Stimulated activated CD4-positive, alpha-beta T cell treated with anti-CD3 and anti-CD28 coated beads, Interleukin-15, amount 100 ng/mL, for 24 hours (primary cell): ENCODE results near the gene CRLF2.
A peak's percentile ranks its signal among the peaks of the same experiment; 100 is the strongest.
"Not testable (repeated sequence)": the region's sequence is repeated elsewhere in the genome, so short reads cannot be mapped to it uniquely, and the experiment has no call there.

Experiments used
- DNase-seq: peaks from one replicate; pipeline ENCODE4 v3.0.0-alpha.2; 2020

Gene CRLF2

GRCh38 chrX:1213971-1214370, 1.5 kb upstream of the CRLF2 start:
- no peak for DNase-seq

GRCh38 chrX:1210844-1211243, 1.6 kb downstream of the CRLF2 start:
- no peak for DNase-seq

GRCh38 chrX:1207496-1208025, 4.9 kb downstream of the CRLF2 start:
- peak; percentile 7 for DNase-seq

DNA sequence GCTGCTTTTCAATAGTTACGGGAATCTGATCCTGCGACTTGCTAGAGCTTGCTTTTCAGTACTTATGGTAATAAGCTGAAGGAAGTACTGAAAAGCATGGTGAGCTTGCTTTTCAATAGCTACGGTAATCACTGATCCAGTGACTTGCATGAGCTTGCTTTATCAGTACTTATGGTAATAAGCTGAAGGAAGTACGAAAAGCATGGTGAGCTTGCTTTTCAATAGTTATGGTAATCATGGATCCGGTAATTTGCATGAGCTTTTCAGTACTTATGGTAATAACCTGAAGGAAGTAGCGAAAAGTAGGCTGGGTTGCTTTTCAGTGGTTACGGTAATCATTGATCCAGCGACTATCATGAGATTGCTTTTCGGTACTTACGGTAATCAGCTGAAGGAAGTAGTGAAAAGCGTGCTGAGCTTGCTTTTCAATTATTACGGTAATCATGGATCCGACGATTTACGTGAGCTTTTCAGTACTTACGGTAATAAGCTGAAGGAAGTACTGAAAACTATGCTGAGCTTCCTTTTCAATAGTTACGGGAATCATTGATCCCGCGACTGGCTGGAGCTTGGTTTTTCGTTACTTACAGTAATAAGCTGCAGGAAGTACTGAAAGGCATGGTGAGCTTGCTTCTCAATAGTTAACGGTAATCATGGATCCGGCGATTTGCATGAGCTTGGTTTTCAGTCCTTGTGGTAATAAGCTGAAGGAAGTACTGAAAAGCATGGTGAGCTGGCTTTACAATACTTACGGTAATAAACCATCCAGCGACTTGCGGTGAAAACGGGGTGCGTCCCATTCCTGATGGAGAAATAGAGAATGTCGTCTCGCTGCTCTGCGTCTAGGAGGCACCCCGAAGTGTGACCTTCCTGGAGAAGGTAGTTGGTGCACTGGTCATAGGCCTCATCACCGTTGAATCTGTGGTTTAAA, 6.5 kb downstream of the CRLF2 start:
- peak; percentile 31 for DNase-seq

- no peak for DNase-seq
Measured at GRCh38 chrX:1202251-1202650, 10.2 kb downstream of the CRLF2 start.

DNA sequence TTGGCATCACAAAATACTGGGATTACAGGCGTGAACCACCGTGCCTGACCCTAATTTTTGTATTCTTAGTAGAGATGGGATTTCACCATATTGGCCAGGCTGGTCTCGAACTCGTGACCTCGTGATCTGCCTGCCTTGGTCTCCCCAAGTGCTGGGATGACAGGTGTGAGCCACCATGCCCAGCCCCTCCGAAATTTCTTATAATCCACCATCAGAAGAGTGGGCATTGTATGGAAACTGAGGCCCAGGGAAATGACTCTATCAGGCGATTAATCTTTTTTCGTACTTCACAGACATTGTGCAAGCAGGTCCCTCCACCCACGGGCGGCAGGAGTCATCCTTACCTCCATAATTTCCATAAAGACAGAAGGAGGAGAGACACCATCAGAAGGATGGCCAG, 16.0 kb downstream of the CRLF2 start:
- no peak for DNase-seq

- not testable (repeated sequence) for DNase-seq
Measured at GRCh38 chrX:1192196-1192595, 20.3 kb downstream of the CRLF2 start.

- DNase-seq = no peak
Measured at GRCh38 chrX:1190596-1191145, 21.8 kb downstream of the CRLF2 start.

GRCh38 chrX:1185561-1185960, 26.9 kb downstream of the CRLF2 start:
- DNase-seq = peak; percentile 24

GRCh38 chrX:1182211-1182610, 30.2 kb downstream of the CRLF2 start:
- no peak for DNase-seq

DNA sequence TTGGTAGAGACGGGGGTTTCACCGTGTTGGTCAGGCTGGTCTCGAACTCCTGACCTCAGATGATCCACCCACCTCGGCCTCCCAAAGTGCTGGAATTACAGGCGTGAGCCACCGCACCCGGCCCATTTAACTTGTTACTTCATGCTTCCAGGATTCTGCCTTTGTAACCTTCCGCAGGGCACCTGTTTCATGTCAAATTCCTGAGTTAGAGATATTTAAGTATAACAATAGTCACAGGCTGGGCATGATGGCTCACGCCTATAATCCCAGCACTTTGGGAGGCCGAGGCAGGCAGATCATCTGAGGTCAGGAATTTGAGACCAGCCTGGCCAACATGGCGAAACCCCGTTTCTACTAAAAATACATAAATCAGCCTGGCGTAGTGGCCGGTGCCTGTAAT, 30.8 kb downstream of the CRLF2 start:
- not testable (repeated sequence) for DNase-seq

DNA sequence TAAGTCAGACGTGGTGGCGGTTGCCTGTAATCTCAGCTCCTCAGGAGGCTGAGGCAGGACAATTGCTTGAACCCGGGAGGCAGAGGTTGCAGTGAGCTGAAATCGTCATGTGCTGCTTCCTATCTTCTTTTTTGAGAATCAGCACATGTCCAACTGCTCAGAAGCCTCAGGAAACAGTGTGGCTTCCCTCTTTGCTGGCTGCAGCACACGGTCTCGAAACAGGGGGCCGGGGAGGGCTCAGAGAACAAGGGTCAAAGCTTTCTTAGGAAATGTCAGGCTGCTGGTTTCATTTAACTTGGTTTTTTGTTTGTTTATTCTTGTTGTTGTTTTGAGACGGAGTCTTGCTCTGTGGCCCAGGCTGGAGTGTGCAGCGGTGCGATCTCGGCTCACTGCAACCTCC, 31.3 kb downstream of the CRLF2 start:
- no peak for DNase-seq

GRCh38 chrX:1178580-1179057, 33.8 kb downstream of the CRLF2 start:
- peak; percentile 43 for DNase-seq

- peak; percentile 30 for DNase-seq
Measured at GRCh38 chrX:1176531-1177320, 35.7 kb downstream of the CRLF2 start.

DNA sequence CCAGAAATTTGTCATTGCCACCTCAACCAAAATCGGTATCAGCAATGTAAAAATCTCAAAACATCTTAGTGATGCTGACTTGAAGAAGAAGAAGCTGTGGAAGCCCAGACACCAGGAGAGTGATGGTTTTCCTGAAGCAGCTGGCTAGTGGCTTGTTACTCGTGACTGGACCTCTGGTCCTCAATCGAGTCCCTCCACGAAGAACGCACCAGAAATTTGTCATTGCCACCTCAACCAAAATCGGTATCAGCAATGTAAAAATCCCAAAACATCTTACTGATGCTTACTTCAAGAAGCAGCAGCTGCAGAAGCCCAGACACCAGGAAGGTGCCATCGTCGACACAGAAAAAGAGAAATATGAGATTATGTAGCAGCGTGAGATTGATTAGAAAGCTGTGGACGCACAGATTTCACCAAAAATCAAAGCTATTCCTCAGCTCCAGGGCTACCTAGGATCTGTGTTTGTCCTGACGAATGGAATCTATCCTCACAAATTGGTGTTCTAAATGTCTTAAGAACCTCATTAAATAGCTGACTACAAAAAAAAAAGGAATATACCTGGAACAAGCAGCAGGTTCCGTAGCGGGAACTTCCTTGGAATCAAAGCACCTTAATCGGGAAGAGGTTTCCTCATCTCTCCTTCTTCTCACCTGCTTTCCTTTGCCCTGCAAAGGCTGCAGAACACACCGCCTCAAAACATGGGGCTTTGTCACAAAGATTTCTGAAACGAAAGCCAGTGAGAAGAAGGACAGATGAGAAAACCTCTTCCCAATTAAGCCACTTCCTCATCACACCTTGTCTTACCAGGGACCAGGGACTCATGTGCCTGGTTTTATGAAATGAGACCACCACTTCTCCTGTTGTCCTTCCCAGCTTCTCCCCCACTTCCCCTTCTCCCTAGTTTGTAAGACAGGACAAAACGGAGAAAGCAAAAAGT, 37.6 kb downstream of the CRLF2 start:
- DNase-seq = not testable (repeated sequence)

- not testable (repeated sequence) for DNase-seq
Measured at GRCh38 chrX:1173435-1173834, 39.0 kb downstream of the CRLF2 start.

- no peak for DNase-seq
Measured at GRCh38 chrX:1172496-1172895, 40.0 kb downstream of the CRLF2 start.

GRCh38 chrX:1171915-1172314, 40.5 kb downstream of the CRLF2 start:
- not testable (repeated sequence) for DNase-seq

DNA sequence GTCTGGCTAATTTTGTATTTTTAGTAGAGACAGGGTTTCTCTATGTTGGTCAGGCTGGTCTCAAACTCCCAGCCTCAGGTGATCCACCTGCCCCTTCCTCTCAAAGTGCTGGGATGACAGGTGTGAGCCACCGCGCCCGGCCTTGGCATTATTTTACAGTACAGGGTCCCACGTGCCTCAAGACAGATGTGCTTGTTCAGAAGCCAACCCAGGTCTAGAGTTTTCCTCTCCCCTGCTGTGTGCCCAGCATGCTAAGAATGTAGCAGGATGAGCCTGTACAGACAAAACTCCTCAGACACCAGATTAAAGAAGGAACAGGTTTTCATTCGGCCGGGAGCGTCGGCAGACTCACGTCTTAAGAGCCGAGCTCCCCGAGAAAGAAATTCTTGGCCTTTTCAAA, 42.2 kb downstream of the CRLF2 start:
- DNase-seq = no peak

GRCh38 chrX:1169189-1169588, 43.3 kb downstream of the CRLF2 start:
- no peak for DNase-seq

GRCh38 chrX:1167918-1168481, 44.4 kb downstream of the CRLF2 start:
- no peak for DNase-seq

GRCh38 chrX:1167466-1167865, 45.0 kb downstream of the CRLF2 start:
- DNase-seq = no peak
